Fibroblast of upper back skin (primary cell): ENCODE results near the gene ABCB8.

Source experiments
- DNase-seq: peaks from one replicate; pipeline ENCODE4 v3.0.0-alpha.2; 2013

The ABCB8 gene

DNA sequence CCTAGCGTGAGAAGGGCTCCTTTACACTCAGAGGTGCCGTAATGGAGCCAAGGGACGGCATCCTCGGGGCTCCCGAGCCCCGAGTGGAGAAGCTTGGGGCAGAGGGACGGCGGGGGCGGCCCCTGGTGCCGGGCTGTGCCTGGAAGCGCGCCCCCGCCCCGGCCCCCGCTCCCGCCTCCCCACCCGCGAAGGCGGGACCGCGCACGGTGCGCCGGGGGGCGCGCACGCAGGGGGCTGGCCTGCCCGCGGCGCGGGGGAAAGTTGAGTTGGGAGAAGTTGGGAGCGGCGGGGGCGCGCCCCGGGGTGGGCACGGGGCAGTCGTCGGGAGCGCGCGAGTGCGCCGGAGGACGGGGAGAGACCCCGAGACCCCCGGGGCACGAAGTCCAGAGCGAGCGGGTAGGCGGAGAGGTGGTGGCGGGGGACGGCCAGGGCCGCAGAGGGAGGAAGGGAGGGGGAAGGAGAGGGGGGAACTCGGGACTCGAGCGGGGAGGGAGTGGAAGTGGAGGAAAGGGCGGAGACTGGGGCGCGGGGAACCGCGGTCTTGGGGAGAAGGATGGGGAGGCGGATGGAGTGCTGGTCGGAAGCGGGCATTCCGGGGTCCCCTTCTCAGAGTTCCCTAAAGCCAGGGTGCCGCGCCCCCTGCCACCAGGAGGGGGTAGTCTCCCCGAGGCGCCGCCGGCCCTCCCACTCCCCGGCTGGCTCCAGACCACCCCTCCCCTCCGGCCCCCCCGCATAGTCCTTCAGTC lies 31.3 kb downstream of the ABCB8 start, which contains the start of gene SLC4A2:
Gene SLC4A2, plus strand, starts transcription at position 223 of the 746 bp plus-strand sequence. CDS start 2,399 bp downstream, outside the sequence.
- DNase-seq: peak; percentile 68

DNA sequence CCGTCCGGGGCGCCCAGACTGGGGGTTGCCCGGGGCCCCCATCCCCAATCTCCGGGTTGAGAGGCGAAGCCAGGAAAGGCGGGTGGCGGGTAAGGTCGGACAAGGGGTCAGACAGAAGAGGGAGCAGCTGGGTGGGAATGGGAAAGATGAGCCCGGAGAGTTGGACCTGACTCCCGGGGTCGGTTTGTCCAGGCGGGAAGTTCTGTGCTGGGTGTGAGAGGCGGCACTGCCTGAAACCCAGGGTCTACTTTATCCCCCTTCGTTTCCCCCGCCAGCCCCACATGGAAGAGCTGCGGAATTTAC lies 31.8 kb downstream of the ABCB8 start:
- DNase-seq: no peak

DNA sequence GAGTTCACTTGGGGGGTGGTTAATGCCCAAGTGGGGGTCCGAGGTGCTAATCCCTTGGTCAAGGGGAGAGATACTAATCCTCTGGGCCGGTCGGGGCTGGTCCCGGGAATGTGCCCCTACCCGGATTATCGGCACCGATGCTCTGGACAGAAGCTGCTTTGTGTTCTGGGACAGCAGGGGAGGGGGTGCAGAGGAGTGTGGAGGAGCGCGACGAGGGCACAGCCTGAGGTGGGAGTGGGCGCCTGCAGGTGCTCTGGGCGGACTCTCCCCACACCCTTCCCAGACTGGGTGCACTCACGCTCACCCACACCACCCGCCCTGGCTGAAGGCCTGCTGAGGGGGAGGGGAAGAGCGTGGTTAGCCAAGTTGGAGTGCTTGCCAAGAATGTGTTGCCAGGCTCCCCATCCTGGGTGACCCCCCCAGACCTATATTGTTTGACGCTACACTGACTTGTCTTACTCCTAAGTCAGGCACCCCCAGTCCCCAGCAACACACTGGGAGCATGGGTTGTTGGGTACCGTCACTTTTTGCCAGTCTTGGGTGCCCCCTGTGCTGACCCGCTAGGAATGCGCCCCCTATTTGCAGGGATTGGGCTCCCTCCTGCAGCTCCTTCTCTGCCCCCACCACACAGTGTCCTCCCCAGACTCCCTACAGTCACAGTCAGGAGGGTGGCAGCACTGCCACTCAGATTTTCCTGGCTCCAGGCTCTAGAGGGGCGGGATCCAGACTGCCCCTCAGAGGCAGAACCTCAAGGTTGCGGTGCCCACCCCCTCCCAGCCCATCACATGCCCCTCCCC lies 32.4 kb downstream of the ABCB8 start:
- no peak for DNase-seq

DNA sequence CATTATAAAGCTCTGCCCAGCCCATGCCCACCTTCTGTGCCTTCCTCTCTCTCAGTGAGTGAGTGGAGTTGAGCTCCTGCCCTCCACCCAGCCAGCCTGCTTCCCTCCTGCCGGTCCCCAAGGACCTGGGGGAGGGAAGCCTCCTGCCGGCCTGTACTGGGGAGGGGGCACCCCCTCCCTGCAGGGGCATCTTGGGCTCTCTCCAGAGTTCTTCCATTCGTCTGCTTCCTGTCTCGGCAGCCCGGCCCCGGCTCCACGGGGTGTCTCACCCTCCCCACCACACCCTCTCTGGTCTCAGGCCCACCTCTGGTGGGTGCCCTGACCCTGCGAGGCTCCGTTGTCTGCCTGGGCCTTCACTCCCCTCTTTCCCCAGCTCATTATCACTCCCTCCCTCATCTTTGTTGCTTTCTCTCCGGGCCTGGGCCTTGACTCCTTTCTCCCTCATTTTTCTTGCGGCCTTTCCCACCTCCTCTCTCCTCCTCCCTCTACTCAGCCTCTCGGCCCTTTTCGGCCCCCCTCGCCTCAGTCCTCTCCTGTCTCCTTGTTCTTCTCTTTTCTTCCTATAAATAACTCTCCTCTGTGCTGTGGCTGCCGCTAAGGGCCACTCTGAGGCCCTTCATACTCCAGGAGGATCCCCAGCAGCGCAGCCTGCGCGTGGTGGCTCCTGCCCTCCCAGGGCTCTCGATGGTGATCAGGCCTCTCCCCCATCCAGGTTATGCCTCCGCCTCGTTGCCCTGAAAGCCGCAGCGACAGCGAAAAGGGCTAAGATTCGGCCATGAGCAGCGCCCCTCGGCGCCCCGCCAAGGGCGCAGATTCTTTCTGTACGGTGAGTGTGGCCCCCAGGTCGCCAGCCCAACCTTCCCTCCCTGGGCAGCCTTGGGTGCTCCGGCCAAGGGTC lies 33.2 kb downstream of the ABCB8 start:
- peak; percentile 35 for DNase-seq

DNA sequence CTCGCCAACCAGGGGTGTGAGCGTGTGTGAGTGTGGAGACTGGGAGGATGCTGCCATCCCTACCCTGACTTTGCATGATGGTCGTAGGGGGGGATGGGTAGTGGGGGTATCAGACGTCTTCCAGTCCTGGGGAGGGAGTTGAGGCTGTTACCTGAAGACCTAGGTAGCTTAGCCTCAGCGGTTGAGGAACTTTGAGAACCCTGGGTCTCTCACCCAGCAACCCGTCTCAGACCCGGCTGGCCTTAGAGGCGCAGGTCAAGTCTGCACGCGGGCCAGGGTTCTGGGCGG lies 33.8 kb downstream of the ABCB8 start:
- no peak for DNase-seq

DNA sequence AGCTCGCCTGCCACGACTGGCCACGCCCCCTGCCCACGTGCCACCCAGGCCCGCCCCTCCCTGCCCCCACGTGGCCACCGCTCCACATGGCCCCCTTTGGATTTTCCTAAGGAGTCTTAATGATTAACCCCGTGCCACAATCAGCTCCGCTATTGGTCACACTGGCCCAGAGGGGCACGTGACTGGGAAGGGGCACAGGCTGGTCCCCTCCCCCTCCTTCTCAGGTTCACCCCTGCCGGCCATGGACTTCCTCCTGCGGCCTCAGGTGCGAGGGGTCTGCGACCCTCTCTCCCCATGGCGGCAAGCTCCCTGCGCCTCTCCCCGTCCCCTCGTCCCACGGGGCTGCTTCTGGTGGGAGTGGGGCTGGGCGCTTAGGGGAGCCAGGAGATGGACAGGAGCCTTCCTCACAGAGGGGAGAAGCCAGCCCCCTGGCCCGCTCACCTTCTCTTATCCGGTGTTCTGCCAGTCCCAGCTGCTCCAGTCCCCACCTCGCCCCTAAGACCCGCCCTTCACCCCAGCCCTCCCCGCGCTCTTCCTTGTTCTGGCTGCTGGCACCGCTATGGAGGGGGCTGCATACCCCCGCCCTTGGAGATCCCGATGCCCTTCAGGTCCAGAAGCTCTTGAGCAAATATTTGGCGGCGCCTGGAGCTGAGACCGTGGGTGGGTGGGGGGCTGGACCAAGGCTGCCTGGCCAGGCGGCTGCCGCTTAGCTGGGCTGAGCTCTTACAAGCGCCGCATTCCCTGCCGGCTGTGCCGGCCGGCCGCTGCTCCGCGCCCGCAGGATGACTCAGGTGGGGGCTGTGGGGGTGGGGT lies 34.4 kb downstream of the ABCB8 start:
- peak; percentile 61 for DNase-seq

DNA sequence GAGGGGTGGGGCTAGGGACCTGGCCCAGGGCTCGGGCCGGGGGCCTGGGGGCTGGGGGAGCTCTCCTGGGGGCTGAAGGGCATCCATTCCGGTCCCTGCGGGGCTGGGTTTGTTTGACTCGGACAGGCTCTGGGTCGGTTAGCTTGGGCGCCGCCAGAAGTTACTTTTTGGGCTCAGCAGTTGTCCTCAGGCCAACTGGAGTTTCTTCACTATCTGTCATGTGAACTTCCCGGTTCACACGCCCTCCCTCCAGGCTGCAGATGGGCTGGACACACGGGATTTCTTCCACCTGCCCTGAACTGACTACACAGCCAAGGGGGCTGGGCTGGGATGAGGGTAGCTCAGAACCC lies 34.9 kb downstream of the ABCB8 start:
- DNase-seq: no peak

DNA sequence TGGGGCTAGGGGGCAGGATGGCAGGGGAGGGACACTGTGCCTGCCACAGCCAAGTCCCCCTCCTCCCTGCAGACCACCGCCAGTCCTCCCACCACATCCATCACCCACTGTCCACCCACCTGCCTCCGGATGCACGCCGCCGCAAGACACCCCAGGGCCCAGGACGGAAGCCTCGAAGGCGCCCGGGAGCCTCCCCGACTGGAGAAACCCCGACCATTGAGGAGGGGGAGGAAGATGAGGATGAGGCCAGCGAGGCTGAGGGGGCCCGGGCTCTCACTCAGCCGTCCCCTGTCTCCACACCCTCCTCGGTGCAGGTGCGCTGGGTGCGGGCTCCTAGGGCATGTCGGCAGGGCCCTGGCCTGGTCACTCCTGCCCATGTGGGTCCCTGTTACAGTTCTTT lies 36.2 kb downstream of the ABCB8 start:
- DNase-seq: no peak

DNA sequence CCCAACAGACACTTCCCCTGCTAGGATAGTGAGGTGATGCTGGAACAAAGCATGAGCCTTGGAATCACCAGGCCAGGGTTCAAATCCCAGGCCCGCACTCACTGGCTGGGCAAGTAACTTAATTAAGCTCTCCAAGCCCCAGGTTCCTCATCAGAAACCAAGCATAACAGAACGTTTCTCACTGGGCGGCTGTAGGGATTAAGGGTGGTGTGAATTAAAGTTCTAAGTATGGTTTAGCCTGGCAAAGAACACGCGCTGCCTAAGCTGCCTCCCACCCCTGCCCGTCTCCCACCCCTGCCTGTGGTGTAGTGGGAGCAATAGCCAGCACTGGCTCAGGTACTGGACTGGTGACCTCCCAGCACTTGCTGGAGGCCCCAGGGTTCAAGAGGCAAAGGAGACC lies 36.7 kb downstream of the ABCB8 start:
- no peak for DNase-seq

DNA sequence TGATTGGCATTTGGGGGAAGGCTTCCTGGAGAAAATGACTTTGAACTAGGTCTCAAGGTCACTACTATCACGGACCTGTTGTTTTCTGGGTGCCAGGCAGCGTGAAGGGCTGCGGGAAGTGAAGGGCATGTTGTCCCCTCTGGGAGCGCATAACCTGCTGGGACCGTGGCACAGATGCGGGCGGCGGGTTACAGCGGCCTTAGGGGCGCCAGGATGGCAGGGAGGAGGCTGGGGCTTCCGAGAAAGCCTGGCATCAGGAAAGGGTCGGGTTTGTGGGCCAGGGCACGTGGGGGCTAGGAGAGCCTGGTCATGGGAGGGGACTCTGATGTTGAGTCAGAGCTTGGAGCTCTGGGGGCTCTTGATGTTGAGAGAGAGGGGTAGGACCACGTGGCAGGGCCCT lies 37.3 kb downstream of the ABCB8 start:
- no peak for DNase-seq

DNA sequence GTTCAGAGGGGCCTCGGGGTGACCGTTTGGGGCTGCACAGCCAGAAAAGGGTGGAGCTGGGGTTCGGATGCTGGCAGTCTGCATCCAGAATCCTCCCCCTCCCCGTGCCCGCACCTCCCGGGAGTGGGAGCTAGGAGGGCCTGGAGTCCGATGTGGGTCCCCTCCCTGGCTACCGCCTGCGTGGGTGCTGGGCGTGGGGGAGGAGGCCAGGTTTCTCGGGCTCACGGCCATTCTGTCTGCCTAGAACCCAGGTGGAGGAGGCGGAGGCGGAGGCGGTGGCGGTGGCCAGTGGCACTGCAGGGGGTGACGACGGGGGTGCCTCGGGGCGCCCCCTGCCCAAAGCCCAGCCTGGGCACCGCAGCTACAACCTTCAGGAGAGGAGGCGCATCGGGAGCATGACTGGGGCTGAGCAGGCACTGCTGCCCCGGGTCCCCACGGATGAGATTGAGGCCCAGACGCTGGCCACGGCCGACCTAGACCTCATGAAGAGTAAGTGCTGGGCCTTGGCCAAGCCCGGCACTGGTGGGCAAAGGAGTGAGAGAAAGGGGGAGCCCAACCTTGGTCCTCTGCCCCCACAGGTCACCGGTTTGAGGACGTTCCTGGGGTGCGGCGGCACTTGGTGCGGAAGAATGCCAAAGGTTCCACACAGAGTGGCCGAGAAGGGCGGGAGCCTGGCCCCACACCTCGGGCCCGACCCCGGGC lies 38.2 kb downstream of the ABCB8 start:
- DNase-seq: no peak

DNA sequence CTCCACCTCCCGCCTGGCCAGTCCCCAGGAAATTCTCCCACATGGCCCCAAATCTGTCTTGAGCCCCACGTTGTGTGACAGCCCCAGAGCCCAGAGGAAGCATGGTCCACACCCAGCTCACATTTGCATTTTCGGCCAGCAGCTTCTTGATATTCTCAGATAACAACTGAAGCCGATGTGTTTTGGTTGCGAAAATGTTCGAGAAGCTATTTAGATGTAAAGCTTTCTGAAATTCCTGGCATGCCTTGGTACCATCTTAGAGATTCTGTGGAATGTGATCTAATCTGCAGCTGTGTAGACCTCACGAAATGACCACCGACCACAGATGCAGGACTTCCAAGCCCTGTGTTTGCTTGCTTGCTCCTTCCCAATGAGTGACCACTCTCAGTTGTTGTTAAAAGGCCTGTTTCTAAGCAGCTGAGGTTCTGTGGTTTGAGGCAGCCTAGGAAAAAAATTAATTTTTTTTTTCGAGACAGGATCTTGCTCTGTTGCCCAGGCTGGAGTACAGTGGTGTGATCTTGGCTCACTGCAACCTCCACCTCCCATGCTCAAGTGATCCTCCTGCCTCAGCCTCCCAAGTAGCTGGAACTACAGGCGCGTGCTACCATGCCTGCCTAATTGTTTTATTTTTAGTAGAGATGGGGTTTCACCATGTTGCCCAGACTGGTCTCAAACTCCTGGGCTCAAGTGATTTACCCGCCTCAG lies 40.0 kb downstream of the ABCB8 start:
- DNase-seq: peak; percentile 47

DNA sequence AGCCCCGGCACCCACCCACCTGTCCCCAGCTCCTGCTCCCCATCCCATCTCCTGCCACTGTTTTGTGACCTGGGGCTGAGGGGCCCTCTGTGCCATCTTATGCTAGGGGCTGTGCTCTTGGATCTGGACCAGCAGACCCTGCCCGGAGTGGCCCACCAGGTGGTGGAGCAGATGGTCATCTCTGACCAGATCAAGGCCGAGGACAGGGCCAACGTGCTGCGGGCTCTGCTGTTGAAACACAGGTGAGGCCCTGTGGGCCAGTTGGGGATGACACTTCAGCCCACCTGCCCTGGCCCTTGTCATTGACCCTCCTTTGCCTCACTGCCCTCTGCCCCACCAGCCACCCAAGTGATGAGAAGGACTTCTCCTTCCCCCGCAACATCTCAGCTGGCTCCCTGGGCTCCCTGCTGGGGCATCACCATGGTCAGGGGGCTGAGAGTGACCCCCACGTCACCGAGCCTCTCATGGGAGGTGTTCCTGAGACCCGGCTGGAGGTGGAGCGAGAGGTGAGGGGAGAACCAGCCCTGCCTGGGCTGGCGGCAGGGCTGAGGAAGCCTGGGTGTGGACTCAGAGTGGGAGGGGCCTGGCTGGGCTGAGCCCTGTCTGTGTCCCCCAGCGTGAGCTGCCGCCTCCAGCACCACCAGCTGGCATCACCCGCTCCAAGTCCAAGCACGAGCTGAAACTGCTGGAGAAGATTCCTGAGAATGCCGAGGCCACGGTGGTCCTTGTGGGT lies 41.8 kb downstream of the ABCB8 start:
- no peak for DNase-seq

DNA sequence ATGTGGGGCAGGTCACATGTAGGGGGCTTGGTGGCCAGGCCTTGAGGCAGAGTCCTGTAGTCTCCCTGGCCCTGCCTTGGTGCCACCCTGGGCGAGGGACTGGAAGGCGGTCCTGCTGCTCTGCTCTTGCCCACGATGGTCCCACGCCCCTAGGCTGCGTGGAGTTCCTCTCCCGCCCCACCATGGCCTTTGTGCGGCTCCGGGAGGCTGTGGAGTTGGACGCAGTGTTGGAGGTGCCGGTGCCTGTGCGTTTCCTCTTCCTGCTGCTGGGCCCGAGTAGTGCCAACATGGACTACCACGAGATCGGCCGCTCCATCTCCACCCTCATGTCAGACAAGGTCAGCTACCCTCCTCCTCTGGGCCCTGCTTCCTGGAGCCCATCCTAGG lies 42.3 kb downstream of the ABCB8 start:
- DNase-seq: no peak

DNA sequence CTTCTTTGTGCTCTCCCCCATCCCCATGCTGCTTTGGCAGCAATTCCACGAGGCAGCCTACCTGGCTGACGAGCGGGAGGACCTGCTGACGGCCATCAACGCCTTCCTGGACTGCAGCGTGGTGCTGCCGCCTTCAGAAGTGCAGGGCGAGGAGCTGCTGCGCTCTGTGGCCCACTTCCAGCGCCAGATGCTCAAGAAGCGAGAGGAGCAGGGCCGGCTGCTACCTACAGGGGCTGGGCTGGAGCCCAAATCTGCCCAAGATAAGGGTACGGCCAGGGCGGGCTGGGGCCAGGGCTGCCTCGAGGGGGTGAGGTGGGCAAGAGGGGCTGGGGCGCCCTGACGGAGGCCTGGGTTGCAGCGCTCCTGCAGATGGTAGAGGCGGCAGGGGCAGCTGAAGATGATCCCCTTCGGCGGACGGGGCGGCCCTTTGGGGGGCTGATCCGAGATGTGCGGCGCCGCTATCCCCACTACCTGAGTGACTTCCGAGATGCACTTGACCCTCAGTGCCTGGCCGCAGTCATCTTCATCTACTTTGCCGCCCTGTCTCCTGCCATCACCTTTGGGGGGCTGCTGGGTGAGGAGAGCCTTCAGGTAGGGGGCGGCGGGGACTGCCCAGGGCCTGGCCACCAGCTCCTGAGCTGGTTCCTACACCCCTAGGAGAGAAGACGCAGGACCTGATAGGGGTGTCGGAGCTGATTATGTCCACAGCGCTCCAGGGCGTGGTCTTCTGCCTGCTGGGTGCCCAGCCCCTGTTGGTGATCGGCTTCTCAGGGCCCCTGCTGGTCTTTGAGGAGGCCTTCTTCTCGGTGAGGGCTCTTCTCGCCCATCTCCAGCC lies 43.0 kb downstream of the ABCB8 start:
- no peak for DNase-seq

DNA sequence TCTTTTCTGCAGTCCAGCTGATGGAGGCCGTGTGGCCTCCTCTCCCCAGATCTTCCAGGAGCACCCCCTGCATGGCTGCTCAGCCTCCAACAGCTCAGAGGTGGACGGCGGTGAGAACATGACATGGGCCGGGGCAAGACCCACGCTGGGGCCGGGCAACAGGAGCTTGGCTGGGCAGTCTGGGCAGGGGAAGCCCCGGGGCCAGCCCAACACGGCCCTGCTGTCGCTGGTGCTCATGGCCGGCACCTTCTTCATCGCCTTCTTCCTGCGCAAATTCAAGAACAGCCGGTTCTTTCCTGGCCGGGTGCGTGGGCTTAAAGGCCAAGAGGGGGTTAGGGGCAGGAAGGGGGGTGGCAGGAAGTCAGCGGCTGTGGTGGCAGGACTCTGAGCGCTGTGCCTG lies 45.7 kb downstream of the ABCB8 start:
- DNase-seq: no peak

DNA sequence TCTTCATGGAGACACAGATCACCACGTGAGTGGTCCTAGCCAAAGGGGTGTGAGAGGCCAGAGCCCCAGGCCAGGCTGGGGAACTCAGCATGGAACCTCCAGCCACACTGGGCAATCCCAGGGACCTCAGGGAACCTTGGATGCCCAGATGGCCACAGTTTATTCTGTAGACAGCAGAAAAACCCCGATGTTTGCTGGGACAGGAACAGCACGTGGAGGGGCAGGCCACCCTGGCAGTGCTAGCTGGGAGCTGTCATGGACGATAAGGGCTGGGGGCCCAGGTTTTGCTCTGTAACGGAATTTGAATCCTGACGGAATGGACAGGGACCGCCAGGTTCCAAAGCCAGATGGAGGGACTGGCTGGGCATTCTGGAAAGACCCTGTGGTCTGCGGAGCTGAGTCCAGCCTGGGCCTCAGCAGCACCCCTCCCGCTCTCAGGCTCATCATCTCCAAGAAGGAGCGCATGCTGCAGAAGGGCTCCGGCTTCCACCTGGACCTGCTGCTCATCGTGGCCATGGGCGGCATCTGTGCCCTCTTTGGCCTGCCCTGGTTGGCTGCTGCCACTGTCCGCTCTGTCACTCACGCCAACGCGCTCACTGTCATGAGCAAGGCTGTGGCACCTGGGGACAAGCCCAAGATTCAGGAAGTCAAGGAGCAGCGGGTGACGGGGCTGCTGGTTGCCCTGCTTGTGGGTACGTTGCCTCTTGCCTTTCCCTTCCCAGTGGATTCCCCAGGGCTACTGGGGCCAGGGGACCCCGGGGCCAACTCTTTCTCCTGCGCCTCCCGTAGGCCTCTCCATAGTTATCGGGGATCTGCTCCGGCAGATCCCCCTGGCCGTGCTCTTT lies 46.8 kb downstream of the ABCB8 start:
- no peak for DNase-seq

DNA sequence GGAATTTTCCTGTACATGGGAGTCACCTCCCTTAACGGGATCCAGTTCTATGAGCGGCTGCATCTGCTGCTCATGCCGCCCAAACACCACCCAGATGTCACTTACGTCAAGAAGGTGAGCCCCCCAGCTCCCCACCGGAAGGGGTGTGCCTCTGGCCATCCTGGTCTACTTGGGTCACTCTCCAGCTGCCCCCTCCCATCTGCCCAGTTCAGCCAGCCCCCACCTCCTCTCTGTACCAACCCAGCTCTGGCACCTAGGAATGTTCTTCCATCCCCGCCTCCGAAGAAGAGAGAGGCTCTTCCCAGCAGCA lies 47.4 kb downstream of the ABCB8 start:
- no peak for DNase-seq

DNA sequence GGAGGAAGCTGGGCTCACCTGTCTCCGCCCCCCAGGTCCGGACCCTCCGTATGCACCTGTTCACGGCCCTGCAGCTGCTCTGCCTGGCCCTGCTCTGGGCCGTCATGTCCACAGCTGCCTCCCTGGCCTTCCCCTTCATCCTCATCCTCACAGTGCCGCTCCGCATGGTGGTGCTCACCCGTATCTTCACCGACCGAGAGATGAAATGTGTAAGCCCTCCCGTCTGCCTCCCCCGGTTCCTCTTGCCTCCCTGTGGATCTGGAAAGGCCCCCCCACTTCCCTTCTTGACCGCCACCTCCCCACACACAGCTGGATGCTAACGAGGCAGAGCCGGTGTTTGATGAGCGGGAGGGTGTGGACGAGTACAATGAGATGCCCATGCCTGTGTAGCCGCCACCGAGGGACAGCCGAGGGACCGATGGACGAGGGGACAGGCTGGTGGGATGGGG lies 47.8 kb downstream of the ABCB8 start:
- no peak for DNase-seq
